GM12891 (cell line): ENCODE results near the gene TMEM109.

Experiments
- POLR2A ChIP-seq: IDR thresholded peaks from 2 replicates; pipeline ENCODE4 v1.6.1; 2011; ENCODE audit warnings: low read depth, low read length, control low read depth
- POLR2AphosphoS5 ChIP-seq: IDR thresholded peaks from 2 replicates; pipeline ENCODE4 v1.6.1; 2011; ENCODE audit warnings: low read depth, low read length, control low read depth
- POU2F2 ChIP-seq: IDR thresholded peaks from 2 replicates; pipeline ENCODE4 v1.6.1; 2011; ENCODE audit warnings: low read depth, mild to moderate bottlenecking, control low read depth, low read length, moderate library complexity
- SPI1 ChIP-seq: IDR thresholded peaks from 2 replicates; pipeline ENCODE4 v1.6.1; 2011; ENCODE audit warnings: low read depth, low read length, control low read depth
- TAF1 ChIP-seq: IDR thresholded peaks from 2 replicates; pipeline ENCODE4 v1.6.1; 2011; ENCODE audit warnings: low read depth, low read length, control low read depth

DNA sequence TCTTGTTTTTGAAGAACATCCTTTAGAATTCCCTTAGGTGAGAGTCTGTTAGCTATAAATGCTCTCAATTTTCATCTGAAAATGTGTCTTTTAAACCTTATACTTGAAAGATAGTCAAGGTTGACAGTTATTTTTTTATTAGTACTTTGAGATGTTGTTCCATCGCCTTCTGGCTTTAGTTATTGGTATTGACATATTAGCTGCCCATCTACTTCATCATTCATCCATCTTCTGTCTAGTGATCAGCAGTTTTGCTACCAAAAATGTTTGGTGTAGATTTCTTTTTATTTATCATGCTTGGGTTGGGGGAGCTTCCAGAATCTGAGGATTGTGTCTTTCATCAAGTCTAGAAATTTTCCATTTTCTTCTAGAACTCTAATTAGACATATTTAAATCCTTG lies 54.3 kb downstream of the TMEM109 start:
- TF ChIP-seq TAF1 (no peak), POLR2AphosphoS5 (no peak), POLR2A (no peak), POU2F2 (no peak), SPI1 (no peak)
